IPS DF 19.7 (cell line): ENCODE measurements around the gene BCAR3.
"Not testable (repeated sequence)": the region's sequence is repeated elsewhere in the genome, so short reads cannot be mapped to it uniquely, and the experiment has no call there.

Experiments
- DNase-seq: peaks from one replicate; pipeline ENCODE4 v3.0.0-alpha.2; 2013; ENCODE audit warnings: low read depth, low spot score

BCAR3 gene

DNA sequence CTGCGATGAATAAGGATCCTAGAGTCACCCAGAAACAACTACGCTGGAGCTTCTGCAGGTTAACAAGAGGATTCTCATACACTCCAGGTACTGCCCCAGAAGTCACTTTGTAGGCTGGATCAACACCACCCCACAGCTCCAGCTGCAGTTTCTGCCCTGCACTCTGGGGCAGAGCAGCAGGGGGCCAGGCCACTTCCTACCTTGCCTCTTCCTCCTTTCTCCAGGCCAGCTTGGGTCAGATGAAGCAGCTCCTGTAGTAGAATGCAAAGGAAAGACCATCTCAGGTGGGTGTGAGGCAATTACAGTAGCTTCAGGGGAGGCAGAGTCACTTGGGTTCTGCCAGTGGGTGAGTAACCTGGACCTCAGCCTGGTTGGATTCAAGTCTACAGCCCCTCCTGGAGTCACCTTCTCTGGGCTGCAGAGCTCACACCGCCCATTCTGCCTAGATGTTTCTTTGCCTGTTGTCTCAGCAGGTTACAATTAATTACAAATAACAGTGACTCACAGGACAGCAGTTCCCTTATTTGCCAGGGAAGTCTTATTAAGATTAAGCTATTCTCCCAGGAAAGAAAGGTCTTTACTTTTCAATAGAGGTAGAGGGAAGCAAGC, 24.4 kb upstream of the BCAR3 start:
- DNase-seq, result no peak

DNA sequence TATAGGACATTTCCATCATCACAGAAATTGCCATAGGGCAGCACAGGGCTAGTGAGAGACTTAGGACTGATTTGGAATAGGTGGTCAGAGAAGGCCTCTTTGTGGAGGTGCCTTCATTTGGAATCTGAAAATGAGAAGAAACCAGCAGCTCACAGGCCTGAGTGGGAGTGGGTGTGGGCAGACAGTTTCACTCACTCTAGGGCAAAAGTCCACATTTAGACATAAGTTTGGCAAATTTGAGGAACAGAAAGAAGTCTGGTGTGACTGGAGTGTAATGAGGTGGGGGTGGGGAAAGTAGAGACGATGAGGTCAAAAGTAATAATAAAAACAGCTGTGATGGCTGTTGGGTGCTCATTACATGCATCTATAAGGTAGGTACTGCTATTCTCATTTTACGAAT, 22.4 kb upstream of the BCAR3 start:
- no peak for DNase-seq

DNA sequence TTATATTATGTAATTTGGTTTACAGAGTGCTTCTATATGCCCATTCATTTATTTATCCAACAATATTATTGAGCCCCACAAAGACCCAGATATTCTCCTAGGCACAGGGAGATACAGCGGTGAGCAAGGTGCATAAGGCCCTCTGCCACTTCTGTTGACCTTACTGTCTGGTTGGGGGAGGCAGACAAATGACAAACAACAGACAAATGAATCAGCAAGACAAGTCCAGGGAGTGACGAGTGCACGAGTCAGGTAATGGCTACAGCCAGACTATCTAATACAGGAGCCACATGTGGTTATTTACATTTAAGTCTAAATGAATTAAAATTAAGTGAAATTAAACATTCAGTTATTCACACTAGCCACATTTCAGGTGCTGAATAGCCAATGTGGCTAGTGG, 22.0 kb upstream of the BCAR3 start:
- no peak for DNase-seq

DNA sequence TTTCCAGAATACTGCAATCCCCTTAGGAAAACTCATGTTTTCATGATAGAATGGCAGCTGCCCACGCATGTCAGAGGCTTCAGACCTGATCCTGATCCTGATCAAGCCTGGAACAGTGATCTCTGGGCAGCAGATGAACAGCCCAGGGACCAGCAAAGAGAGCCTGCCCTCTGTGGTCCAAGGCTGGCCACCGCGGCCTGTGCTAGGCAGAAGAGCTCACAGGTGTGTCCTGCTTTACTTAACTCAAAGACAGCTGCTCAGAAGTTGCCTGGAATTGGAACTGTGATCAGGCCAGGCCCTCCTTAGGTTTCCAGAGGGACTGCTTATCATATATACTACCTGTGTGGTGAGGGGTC, 21.2 kb upstream of the BCAR3 start:
- DNase-seq, result no peak

DNA sequence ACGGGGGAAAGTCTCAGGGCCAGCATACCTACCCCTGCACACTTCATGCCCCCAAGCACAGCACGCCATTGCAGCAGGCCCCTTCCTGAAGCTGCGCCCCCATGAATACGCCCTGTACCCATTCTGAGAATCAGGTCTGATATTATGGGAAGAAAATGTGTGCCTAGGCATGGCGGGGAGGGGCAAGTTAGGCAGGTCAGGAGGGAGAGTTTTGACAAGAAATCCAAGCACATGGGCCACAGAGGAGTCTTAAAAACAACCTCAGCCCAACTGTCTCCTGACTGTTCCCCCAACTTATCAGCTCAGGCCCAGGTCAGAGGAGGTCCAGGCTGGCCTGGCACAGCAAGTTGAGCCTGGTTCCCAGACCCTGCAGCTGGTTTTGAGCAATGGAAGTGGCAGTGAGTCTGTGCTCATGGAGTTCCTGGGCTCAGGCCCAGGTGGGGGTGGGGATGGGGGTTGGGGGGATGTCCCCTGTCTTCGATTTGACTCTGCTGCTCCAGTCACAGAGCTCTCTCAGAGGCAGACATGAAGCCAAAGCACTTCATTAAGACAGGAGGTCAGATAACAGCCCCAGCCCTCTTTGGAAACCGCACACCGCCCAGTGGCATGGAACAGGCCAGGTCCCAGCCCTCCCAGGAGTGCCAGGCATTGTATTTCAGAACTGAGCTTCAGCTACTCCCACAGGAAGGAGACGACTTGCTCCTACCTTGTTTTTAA, 20.6 kb upstream of the BCAR3 start:
- no peak for DNase-seq

DNA sequence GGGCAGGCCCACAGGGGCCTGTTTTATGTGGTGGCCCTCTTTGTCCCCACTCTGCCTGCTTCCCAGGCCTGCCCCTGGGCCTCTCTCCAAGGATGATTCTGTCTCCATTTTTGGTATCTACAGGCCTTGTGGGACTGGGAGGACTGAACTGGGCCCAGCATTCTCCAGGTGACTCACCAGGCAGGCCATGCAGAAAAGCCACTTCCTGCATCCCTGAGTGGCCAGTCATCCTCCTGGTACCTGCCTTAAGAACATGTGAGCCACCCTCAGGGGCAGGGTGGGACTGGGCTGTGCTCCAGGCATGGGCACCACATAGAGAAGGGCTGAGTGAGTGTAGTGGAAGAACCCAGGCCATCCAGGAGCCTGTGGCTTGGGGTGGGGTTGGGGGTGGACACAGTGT, 20.0 kb upstream of the BCAR3 start:
- DNase-seq, result no peak

DNA sequence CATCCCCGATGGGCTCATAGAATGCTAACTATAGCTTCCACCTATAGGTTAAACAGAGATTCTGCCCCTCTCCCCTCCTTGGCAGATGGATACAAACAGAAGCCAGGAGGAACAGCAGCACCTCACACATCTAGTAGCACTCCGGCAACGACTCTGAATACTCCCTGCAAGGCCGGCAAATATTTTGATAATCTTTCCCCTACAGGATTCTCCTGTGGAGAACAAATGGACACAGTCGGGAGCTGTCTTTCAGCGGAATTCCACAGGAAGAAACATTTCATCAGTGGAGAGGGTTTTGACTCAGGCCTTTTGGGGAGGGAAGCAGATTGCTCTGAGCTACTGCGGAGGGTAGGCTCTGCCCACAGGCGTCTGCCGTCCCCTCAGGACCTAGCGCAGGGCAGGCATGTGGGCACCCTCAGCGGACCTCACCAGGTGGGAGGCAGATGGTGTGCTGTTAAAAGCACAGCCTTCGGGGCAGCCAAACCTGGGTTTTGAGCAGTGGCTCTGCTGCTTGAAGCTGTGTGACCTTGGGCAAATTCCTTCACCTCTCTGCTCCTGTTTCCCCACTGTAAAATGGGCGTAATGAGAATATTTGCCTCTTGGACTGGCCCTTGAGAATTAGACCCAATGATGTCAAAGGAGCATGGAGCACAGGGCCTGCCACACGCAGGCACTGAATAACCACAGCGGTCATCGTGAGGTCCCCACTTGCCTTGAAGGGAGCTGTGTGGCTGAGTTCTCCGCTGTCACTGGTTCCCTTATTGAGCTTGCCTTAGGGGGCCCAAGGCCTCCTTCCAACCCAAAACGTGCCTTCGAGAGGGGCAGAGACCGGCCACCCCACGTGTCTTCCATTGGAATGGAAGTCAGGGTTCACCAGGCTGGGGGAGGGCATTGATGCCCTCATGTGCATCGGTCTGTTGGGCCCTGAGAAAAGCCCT, 19.2 kb upstream of the BCAR3 start:
- DNase-seq, result no peak

DNA sequence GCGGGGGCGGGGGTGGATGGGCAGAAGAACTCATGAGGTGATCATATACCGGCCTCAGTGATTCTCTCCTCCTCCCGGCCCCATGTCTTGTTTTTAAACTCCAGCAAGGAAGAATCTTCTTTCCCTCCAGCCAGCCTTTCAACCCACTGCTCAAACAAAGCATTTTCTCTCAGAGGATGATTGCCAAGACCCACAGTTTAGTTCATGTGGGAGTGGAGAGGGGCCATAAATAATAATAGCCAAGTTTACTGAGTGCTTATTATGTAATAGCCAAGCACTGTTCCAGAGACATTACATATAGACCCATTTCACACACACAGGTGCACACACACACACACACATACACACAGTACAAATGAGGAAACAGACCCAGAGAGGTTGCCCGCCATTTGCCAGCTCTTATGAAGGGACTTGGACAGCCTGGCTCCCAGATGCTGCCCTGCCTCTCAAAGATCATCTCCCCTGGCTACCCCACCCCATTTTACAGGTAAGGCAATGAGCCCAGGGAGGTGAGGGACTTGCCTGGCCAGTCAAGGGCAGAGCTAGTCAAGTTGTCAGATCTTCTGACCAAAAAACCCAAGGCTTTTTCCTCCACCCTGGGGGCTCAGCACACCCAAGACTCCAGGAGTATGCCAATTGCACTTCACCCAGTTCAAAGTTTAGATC, 18.0 kb upstream of the BCAR3 start:
- no peak for DNase-seq

DNA sequence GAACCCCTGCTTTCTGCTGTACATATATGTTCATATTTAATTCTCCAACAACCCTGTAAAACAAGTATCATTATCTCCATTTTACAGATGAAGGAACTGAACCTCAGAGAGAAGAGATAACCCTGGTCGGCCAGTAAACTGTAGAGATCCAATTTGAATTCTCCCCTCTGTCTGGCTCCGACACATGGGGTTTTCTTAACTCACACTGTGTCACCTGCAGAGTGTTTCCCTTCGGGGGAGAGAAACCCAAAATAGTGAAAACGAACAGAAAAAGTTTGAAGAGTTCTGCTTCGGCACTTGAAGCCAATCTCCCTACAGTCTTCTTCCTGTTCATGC, 17.4 kb upstream of the BCAR3 start:
- DNase-seq, result no peak

DNA sequence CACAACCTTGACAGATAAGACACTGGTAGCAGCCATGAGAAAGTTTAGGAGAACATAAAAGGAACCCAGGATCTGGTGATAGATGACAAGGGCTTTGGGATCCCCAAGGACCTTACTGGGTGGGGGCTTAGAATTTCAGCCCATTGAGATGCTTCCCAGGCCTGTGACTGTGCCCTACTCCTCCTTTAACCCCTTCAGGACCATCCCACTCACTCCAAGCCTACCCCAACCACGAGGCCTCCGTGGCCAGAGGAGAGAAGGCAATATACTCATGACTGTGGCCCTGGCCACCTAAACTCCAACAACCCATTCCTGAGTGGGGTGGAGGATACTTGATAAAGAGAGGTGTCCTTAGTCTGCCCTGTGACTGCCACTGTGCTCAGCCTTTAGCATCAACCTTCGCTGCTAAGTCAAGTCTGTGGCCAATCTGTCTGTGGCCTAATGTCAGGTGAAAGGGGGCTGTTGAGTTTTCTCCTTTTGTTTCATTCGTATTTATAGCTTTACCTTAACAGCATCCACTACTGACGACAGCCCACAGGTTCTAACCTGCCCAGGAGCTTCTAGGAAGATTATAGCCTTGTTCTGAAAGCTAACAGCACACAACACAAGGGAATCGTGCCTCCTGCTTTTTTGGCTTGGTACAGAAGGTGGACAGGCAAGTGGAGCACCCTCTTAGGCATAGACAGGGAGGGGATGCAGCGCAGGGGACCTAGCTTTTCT, 16.9 kb upstream of the BCAR3 start:
- no peak for DNase-seq

DNA sequence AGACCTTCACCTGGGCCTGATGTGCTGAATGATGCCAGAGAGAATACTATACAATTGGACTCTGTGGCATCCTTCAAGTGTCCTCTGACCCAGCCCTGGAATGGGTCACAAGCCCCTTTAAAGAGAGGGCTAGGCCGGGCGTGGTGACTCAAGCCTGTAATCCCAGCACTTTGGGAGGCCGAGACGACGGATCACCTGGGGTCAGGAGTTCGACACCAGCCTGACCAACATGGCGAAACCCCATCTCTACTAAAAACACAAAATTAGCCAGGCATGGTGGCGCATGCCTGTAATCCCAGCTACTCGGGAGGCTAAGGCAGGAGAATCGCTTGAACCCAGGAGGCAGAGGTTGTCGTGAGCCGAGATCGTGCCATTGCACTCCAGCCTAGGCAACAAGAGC, 15.9 kb upstream of the BCAR3 start:
- not testable (repeated sequence) for DNase-seq

DNA sequence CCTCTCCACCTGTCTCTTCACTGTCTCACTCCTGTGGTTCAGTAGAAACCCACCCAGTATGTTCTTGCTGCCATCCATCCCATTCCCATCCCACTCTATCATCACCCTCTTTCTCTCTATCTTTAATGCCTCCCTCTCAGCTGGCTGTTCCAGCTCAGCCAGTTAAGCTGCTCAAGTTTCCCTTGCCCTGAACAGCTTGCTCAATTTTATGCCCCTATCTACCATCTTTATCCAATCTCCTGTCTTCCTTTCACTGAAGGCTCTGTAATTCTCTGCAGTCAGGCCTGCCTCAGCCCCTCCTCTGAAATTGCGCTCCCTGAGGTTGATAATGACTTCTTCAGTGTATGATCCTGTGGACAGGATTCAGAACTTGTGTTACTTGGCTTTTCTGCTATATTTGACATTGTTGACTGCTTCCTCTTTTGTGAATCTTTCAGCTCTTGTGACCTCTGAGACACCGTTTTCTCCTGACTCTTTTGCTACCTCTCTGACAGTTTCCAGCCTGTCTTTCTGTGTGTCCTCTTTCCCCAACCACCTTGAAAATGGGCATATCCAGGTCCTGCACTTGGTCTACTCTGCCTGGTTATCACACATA, 13.9 kb upstream of the BCAR3 start:
- no peak for DNase-seq

DNA sequence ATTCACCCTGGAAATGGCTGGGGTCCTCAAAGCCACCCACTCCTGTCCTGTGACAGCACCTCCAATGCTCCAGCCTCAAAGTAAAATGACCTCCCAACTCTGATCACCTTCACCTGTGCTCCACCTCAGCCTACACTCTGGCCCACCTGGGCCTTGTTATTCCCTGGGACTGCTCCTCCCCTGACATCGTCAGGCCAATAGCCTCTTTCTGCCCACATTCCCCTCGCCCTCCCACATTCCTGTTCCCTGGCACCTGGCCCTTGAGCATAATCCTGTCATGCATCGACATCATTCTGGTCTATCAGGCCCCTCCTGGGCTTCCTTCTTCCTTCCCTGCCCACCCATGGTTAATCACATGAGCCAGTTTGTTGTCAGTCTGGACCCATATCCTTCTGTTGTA, 13.2 kb upstream of the BCAR3 start:
- no peak for DNase-seq

DNA sequence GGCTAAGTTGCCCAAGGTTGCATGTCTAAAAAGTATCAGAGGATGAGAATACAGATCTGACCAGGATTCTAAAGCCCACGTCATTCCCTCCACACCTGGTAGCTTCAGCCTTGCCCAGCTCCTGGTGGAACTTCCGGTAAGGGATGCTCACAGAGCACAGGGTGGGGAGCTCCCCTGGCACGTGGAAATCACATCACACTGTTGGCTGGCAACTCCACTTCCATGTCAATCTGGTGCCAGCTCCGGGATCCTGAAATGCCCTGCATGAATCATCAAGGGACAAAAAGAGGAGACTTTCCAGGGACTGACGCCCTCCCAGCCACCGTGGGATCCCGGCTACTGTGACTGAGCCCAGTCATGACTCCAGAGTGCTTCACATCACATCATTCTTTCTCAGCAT, 12.4 kb upstream of the BCAR3 start:
- no peak for DNase-seq

DNA sequence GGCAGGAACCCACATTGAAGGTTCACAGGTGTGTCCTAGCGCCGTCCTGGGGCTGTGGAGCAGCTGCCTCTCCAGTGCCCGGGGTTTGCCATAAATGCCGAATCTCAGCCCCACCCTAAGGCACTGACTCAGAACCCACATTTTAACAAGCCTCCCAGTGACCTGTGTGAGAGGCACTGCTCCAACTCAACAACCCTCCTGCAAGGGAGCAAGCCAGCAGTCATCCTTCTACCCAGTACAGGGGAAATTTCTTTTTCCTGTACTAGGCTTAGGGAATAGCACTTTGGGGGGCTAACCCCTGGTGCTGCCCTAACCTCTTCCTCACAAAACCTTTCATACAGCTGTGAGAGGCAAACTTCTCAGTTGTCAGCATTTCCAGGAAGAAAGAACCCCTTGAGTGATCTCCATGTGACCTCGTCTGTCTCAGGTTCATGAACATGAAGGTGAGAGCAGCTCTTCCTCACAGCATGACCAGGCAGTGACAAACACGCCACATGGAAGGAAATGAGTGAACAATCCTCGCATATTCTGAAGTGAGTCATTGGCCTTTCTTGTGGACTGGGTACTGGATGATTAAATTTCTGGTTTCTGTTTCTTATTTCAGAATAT, 11.4 kb upstream of the BCAR3 start:
- no peak for DNase-seq

DNA sequence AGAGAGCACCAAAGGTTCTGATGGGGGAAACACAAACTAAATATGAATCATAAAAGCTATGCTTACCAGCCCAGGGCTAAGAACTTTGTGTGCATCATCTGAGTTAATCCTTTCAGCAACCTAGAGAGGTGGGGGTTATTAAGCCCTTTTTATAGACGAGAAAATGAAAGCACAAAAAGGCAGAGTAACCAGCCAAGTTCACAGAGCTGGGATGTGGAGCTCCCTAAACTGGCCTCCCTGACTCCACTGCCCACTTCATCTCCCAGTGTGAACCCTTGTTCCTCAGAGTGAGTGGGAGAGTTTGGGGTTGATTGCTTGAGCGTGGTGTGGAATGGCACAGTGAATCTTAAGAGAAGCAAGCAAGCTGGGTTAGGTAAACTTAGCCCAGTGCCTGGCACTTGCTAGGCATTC, 10.8 kb upstream of the BCAR3 start:
- no peak for DNase-seq

DNA sequence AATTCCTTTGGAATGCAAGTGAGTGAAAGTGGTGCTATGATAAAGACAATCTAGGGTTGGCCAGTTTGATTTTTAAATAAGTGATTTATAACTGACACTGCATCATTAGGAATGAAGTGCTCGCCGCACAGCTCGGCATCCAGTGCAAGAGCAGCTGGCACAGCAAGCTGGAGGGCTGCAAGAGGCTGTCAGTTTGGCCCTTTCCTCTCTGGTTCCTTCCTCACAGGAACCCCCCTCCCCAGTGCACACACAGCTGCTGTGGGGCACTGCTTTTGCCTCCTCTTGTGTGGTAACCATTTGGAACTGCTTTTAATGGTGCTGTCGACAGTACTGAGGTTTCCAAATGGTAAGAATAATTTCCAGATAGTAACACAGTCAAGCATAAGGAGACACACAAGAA, 10.4 kb upstream of the BCAR3 start:
- DNase-seq, result no peak

DNA sequence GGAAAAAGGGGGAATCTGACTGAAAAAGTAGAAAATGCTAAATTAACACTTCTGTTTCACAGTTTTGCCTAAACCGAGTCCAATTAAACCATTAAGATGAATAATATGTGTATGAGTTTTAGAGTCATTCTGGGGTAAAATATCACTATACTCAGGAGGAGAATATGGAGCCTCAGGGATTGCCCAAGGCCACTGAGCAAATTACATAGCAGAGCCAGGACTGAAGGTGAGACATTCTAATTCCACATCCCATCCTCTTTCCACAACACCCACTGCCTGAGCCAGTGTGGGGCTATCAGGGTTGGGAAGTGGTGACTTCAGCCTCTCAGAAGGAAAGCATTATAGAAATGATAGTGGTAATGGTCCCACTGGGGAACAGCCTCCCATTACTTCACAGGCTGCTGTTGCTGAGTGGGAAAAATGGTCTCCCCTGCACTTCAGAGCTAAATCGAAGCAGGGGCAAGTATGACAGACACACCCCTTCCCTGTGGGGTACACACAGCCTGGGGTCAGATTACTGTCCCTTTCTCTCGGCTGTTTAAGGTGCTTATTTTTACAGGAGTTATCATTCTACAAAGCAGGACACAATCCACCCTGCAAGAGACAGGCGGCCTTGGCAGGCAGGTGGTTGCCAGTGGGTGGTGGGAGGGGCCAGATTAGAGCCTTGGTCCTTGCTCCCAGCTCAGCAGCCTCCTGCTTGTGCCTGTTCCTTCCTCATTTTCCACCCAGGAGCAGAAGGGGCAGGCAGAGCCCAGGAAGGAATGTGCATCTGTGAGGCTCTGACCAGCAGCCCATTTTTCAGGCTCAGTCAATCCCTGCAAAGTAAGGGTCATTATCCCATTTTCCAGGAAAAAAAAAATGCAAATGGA, 9.5 kb upstream of the BCAR3 start:
- DNase-seq, result no peak

DNA sequence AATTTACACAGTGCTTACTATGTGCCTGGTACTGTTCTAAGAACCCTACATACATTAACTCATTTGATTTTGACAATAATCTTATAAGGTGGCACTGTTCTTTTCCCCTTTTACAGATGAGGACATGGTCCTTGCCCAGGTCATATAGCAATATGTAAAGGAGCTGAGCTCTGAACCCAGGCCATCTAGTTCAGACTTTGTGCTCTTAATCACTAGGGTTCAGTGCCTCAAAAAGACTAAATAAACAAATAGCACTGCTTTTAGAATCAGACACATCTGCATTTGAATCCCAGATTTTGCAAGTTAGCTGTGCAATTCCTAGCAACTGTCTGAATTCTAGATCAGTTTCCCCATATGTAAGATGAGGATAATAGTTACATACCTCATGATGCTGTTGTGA, 8.7 kb upstream of the BCAR3 start:
- no peak for DNase-seq
